Amniotic epithelial cell (primary cell): ENCODE results near the gene PRIMA1.

Experiments used
- DNase-seq: peaks from one replicate; pipeline ENCODE4 v3.0.0-alpha.2; 2010; ENCODE audit warnings: low read depth

Gene PRIMA1

GRCh38 chr14:93753647-93754046 lies 34.6 kb downstream of the PRIMA1 start:
- DNase-seq: no peak

GRCh38 chr14:93752980-93753561 lies 35.2 kb downstream of the PRIMA1 start:
- no peak for DNase-seq

- DNase-seq: no peak
Observed at GRCh38 chr14:93751946-93752655, 36.2 kb downstream of the PRIMA1 start.

GRCh38 chr14:93749076-93749420 lies 39.2 kb downstream of the PRIMA1 start:
- DNase-seq: no peak

- no peak for DNase-seq
Observed at GRCh38 chr14:93748208-93749075, 39.8 kb downstream of the PRIMA1 start.

GRCh38 chr14:93747560-93747959 lies 40.7 kb downstream of the PRIMA1 start:
- DNase-seq: no peak

- DNase-seq: no peak
Observed at GRCh38 chr14:93747102-93747501, 41.2 kb downstream of the PRIMA1 start.

GRCh38 chr14:93745603-93746273 lies 42.5 kb downstream of the PRIMA1 start:
- DNase-seq: no peak

GRCh38 chr14:93744876-93745275 lies 43.4 kb downstream of the PRIMA1 start:
- no peak for DNase-seq

- DNase-seq: no peak
Observed at GRCh38 chr14:93744176-93744575, 44.1 kb downstream of the PRIMA1 start.

GRCh38 chr14:93743270-93744060 lies 44.8 kb downstream of the PRIMA1 start:
- DNase-seq: no peak

- DNase-seq: no peak
Observed at GRCh38 chr14:93742761-93743160, 45.5 kb downstream of the PRIMA1 start.

GRCh38 chr14:93741556-93742230 lies 46.6 kb downstream of the PRIMA1 start:
- DNase-seq: no peak

- DNase-seq: no peak
Observed at GRCh38 chr14:93737634-93738033, 50.7 kb downstream of the PRIMA1 start.

- no peak for DNase-seq
Observed at GRCh38 chr14:93736378-93737014, 51.8 kb downstream of the PRIMA1 start.

- no peak for DNase-seq
Observed at GRCh38 chr14:93735206-93735605, 53.1 kb downstream of the PRIMA1 start.

- DNase-seq: no peak
Observed at GRCh38 chr14:93734086-93734822, 54.0 kb downstream of the PRIMA1 start.

GRCh38 chr14:93733631-93734030 lies 54.7 kb downstream of the PRIMA1 start:
- DNase-seq: no peak

- no peak for DNase-seq
Observed at GRCh38 chr14:93733231-93733630, 55.1 kb downstream of the PRIMA1 start.

- DNase-seq: no peak
Observed at GRCh38 chr14:93732524-93732923, 55.8 kb downstream of the PRIMA1 start.
